GM19043 (cell line): ENCODE measurements around the gene CDK12.
"Not testable (repeated sequence)": the region's sequence is repeated elsewhere in the genome, so short reads cannot be mapped to it uniquely, and the experiment has no call there.

ENCODE experiments used
- ATAC-seq: cut with Tn5 transposase; IDR thresholded peaks from one replicate; pipeline ENCODE4 v1.9.1; 2021; ENCODE audit warnings: low read depth; ENCODE audit not compliant: unreplicated experiment

CDK12 gene

GRCh38 chr17:39461113-39461925 lies at the start of gene CDK12:
TSS of gene CDK12 (plus strand) at chr17:39461486. CDS start at chr17:39462072, 586 bp downstream.
- peak; percentile 68 for ATAC-seq

GRCh38 chr17:39416141-39416540 lies 45.1 kb upstream of the CDK12 start:
- ATAC-seq, result no peak

GRCh38 chr17:39429600-39429999 lies 31.7 kb upstream of the CDK12 start:
- no peak for ATAC-seq

- ATAC-seq, result not testable (repeated sequence)
Measured at GRCh38 chr17:39439868-39440267, 21.4 kb upstream of the CDK12 start.

GRCh38 chr17:39443326-39443725 lies 18.0 kb upstream of the CDK12 start:
- ATAC-seq, result no peak

GRCh38 chr17:39447561-39447960 lies 13.7 kb upstream of the CDK12 start:
- no peak for ATAC-seq

- no peak for ATAC-seq
Measured at GRCh38 chr17:39450051-39450450, 11.2 kb upstream of the CDK12 start.

- peak; percentile 89 for ATAC-seq
Measured at GRCh38 chr17:39450847-39451581, 10.3 kb upstream of the CDK12 start, which contains the start of gene MED1. TSS of gene MED1 (minus strand) at chr17:39451263. CDS start at chr17:39451062, 201 bp downstream.

- no peak for ATAC-seq
Measured at GRCh38 chr17:39455919-39456318, 5.4 kb upstream of the CDK12 start.

- ATAC-seq, result peak; percentile 55
Measured at GRCh38 chr17:39461926-39462569, 762 bp downstream of the CDK12 start.

- ATAC-seq, result no peak
Measured at GRCh38 chr17:39462631-39463375, 1.5 kb downstream of the CDK12 start.

GRCh38 chr17:39464639-39465181 lies 3.4 kb downstream of the CDK12 start:
- ATAC-seq, result not testable (repeated sequence)

GRCh38 chr17:39468610-39469009 lies 7.3 kb downstream of the CDK12 start:
- not testable (repeated sequence) for ATAC-seq

GRCh38 chr17:39473310-39473709 lies 12.0 kb downstream of the CDK12 start:
- no peak for ATAC-seq

GRCh38 chr17:39479631-39480030 lies 18.3 kb downstream of the CDK12 start:
- not testable (repeated sequence) for ATAC-seq

GRCh38 chr17:39483506-39483905 lies 22.2 kb downstream of the CDK12 start:
- ATAC-seq, result no peak

GRCh38 chr17:39484178-39484577 lies 22.9 kb downstream of the CDK12 start:
- ATAC-seq, result no peak

GRCh38 chr17:39485555-39485954 lies 24.3 kb downstream of the CDK12 start:
- no peak for ATAC-seq

- no peak for ATAC-seq
Measured at GRCh38 chr17:39486242-39486641, 25.0 kb downstream of the CDK12 start.

GRCh38 chr17:39487490-39487889 lies 26.2 kb downstream of the CDK12 start:
- not testable (repeated sequence) for ATAC-seq
